Fibroblast of skin of right biceps (primary cell): ENCODE data around the gene SHQ1.
A peak's percentile ranks its signal among the peaks of the same experiment; 100 is the strongest.
"Not testable (repeated sequence)": the region's sequence is repeated elsewhere in the genome, so short reads cannot be mapped to it uniquely, and the experiment has no call there.

Experiments
- DNase-seq: peaks from one replicate; pipeline ENCODE4 v3.0.0-alpha.2; 2013

SHQ1 gene

DNA sequence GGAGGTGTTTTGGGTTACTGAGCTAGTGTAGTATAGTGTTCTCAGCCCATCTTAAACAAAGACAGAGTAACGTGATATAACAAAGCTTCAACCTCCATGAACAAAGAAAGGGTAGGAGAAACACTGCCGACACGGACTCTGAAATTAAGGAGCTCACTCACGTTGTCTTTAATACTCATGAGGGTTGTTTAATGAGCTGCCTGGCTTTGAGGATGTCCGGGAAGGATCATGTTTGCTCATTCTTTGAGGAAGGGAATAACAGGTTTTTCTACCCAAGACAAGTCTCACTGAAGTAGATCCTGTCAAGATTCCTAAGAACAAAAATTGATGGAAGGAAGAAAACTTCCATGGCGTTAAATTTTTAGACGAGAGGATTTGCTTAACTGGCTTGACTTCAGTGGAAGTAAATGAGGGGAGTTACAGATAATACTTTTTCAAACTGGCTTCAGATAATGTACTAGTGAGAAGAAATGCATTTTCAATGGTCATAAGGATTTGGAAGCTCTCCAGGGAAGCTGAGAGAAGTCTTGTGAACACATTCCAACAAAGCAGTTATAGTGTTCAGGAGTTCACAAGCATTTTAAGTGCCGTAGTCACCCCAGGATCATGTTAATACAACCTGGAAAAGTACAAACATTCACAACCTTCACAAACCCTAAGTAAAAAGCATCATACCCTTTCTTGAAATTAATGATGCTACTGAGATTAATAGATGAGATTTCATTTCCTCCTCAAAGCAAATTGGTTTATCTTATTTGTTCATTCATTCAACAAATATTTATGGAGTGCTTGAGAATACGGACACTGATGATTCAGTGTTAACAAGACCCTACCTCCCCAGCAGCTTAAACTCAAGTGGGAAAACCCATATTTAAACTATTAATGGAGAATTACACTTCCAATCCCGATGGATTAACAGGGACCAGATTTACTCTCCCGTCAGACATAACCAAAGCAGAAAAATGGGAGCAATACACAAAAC, 101.5 kb downstream of the SHQ1 start:
- peak; percentile 68 for DNase-seq

DNA sequence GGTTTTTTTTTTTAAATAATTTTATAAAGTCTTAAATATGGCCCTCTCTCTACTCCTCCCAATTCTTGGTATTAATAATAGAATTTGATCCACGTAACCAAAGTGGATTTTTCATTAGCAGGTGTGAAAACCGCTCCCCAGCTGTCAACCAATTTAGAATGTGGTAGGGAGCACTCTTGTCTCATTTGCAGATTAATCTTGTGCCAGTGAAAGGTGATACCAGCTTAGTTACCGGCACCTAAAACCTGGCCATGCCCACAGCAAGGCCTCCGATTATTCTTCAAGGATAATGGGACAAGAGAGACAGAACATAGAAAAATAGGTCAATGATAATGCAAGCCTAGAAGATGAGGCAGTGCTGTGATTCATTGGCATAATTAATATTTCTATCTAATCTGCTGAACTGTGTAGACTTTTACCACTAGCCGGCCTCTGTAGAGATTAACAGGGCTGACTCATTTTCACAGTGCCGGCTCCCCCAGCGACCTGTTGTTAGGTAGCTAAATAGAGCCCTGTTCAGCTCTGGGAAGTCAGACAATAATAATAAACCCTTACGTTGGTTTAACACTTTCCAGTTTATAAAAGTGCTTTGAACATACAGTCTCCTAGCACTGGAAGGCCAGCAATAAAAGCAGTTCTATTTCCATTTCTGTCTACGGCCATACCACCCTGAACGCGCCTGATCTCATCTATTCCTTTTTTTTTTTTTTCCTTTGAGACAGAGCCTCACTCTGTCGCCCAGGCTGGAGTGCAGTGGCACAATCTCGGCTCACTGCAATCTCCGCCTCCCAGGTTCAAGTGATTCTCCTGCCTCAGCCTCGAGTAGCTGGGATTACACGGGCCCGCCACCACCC, 102.9 kb downstream of the SHQ1 start:
- DNase-seq, result peak; percentile 27

DNA sequence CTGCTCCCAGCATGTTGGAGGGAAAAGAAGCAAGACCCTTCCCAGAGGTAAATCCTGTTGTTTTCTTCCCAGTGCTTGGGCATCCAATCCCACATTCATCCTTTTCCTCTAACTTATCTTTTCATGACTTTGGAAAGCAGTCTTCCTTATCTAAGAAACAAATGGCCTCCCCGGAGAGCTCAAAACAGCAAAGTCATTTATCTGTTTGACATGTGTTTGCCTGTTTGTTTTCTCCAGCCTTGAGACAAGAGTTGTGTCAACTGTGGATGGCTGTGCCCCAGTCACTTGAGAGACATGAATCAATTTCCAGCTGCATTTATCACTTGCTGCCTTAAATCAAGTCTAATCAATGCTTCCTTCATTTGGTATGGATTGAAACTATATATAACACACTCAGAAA, 103.9 kb downstream of the SHQ1 start:
- DNase-seq, result no peak

DNA sequence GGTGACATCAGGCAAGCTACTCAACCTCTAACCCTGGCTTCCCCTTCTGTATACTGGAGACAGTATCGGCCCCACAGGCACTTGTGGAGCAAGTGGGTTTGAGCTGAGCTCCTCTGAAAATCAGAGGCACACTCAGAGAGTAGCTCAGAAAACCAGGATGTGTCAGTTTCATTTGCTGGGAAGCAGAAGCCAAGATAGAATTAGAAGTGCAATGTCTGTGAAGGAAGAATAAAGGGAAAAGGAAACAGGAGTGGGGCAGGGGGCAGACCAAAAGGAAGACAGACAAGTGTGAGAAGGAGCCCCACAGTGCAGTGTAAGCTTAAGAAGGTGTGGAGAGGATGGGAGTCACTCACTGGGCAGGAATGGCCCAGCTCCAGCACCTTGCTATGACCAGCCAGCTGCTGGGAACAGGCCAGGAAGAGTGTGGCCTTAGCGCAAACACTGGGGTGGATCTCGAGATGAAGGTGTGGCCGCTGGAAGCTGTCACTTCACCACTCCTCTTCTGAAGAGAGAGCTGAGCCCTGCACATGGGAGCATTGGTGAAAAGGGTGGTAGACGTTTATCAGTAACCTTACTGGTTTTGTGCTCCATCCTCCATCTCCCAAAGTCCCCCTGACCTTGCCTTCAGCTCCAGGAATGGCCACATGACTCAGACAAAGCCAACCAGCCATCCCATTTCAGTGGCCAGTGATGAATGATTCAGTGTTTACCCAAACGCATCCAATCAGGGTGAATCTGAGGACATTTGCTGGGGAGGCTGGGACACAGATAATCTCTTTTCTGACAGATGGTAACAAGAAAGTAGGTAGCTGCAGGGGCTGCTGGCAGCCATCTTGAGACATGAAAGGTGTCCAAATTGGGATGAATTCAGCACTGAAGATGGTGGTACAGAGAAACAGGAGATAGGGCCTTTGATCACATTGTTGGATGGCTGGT, 108.4 kb downstream of the SHQ1 start:
- DNase-seq, result peak; percentile 30

DNA sequence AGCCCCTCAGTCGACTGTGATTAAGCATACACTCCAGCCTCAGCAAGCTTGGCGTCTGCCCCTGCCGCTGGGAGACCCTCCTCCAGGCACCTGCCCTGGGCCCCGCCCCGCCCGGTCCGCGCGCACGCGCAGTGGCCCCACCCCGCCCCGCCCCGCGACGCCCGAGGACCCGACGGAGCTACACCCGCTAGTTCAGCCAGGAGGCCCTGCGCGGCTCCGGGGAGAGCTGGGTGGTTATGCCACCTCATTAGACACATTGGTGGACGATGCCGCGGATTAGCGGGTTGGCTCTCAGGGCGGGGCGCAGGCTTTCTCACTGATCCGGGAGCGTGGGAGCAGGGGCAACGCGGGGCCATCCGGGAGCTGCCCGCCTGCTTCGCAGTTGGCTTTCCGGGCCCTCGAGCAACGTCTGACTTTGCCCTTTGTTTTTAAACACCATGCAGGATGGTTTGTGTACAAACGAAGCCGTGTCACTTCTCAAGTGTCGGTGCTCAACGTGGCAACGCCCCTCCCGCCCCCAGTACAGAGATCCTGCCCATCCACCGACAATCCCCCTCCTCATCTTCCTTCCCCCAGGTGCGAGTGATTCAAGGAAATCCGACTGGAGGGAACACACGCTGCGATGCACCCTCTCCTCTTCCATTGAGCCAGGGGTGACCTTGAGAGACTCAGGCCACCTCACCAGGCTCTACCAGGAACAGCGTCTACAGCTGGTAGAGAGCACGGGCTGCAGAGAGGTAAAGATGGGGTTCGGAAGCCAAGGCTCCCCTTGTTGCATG, 109.3 kb downstream of the SHQ1 start:
- DNase-seq, result no peak

DNA sequence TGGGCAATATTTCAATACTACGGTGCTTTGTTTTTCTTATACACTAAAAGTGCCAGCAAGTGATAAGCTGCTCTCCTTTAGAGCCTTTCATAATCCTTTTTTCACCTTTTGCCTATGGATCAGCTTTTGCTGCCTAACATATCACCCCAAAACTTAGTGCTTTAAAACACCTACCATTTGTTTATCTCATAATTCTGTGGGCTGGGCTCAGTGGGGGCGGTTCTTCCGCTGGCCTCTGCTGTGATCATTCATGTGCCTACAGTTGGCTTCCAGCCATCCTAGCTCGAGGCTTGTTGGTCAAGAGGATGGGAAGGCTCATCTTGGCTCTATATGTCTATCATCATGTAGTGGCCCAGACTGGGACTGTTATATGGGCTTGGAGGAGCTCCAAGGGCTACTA, 113.2 kb downstream of the SHQ1 start:
- not testable (repeated sequence) for DNase-seq

DNA sequence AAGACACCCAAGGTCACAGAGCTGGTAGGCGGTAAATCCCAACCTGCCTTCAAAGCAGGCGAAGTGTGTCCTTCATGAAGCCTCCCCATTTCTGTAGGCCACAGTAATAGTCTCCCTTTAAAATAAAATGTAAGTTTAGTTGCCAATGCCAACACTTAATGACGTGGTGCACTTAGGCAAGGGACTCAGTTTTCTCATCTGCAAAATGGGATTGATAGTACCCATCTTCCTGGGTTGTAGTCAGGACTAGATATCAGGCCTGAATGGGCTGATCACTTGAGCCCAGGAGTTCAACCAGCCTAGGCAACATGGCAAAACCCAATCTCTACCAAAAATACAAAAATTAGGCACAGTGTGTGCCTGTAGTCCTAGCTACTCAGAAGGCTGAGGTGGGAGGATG, 114.6 kb downstream of the SHQ1 start:
- DNase-seq, result no peak

DNA sequence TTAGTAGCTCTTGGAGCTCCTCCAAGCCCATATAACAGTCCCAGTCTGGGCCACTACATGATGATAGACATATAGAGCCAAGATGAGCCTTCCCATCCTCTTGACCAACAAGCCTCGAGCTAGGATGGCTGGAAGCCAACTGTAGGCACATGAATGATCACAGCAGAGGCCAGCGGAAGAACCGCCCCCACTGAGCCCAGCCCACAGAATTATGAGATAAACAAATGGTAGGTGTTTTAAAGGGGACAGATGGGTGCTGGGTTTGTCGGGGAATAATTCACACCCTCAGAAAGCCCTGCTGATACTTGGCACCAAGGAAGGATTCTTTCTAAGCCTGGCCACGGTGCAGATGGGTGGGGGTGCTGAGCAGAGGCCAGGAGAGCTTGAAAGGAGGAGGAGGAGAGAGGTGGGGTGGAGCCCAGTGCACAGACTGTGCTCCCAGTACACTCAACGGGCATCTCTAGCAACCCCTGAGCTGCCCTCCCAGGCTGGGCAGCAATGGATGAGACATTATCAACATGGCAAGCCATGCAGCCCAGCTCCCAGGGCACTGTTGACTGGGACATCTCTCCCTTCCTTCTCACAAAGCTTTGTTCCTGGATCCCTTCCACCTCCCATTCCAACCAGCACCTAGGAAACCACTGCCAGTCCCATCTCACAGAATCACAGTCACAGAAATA, 115.4 kb downstream of the SHQ1 start:
- DNase-seq, result not testable (repeated sequence)

DNA sequence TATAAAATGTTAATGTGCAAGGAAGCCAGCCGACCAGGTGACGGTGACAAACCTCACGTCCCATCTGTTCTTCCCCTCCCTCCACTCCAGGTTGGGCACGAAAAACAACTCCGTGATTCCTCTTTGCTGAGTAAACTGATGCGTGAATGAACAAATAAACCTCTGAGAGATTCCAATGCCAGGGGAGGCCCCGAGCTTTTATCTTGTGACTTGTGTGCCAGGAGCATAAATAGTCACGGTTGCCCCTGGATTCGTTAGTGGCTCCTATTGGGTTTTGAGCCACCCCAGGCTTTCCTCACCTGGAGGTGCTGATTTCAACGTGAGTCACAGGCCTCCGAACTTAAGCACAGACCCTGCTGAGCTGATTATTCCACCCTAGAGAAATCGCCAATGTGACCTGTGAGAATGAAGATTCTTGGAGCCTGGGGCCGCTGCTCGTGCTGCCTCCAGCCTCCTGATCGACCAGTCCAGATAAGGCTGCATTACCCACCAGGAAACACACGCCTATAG, 119.2 kb downstream of the SHQ1 start:
- DNase-seq, result no peak

DNA sequence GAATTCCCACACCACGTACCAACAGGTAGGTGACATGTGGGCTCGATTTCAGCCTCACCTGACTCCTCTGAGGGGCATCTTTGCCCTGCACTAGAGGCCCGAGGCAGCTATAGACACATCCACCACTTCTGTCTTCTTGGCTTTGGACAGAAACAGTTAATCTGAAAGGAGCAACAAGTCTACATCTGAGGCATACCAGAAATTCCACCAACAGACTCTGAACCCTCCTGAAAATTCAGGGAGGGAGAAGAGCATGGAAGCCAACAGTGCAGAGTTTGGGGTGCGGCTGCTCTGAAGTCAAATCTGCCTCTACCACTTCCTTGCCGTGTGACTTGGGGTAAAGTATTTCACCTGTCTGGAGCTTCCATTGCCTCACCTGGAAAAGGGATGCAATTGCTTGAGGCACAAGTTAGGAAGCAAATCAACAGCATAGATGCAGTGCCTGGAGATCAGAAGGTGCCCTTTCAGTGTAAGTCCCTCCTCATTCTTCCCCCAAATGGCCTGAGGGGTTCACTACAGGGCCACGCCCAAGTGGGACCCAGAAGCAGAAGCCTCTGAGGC, 119.8 kb downstream of the SHQ1 start:
- DNase-seq, result no peak

DNA sequence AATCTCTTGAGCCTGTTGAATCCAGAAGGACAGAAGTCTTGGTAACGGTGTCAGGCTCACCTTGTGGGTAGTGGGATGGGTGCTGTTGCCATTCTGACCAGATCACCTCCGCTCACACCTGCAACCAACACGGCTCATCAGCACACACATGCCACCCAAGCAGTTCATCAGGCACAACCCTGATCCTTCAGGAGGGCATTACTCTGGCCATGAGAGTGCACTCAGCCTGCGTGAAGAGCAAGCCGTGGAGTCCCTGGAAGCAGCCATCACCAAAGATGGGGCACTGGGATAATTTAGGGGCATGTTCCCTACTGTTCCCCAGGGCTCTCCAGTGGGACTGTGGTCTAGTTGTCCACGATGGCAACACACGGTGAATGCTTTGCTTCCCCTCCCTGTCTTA, 120.5 kb downstream of the SHQ1 start:
- no peak for DNase-seq

DNA sequence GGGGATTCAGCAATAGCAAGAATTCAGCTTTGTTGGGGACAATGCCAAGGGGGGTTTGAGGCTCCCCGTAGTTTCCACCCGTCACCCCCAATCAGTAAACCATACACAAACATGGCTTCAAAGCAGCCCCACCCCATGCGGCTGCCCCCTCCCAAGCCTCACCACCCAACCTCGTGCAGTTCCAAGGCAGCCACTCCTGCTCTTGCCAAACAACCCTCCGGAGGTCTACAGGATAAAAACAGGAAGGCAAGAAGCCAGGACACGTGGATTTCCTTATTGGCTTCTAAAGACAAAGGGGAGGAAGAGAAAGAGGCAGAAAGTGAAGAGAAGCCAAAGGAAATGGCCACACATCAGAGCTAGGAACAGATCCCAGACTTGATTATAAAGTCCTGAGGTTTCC, 121.1 kb downstream of the SHQ1 start:
- no peak for DNase-seq

DNA sequence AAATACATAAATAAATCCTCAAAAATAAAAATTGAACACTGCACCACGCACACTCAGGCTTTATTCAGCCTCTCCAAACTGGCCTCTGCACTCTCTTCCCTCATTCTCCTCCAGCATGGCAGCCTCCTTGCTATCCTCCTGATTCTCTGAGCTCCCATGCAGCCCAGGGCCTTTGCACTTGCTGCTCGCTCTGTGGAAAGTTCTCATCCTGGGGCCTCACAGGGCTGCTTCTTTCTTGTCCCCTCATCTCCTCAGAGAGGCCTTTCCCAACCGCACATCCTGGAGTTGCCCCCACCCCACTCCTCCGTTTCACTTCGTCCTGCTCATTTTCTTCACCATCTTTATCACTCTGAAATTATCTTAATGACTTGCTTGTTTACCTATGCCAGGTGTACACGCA, 123.0 kb downstream of the SHQ1 start:
- no peak for DNase-seq

DNA sequence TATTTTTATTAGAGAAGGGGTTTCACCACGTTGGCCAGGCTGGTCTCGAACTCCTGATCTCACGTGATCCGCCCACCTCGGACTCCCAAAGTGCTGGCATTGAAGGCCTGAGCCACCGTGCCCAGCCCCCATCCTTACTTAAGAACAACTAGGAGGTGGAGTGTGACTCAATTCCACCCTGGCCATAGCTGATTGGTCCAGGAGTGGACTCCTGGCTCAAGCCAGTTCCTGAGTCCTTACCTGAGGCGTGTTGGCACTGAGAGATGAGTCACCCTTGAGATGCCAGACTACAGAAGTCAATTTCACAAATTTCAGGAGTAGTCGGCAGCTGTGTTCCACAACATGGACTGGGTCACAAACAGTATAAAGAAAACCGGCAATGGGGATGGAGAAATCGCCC, 124.2 kb downstream of the SHQ1 start:
- DNase-seq, result no peak

DNA sequence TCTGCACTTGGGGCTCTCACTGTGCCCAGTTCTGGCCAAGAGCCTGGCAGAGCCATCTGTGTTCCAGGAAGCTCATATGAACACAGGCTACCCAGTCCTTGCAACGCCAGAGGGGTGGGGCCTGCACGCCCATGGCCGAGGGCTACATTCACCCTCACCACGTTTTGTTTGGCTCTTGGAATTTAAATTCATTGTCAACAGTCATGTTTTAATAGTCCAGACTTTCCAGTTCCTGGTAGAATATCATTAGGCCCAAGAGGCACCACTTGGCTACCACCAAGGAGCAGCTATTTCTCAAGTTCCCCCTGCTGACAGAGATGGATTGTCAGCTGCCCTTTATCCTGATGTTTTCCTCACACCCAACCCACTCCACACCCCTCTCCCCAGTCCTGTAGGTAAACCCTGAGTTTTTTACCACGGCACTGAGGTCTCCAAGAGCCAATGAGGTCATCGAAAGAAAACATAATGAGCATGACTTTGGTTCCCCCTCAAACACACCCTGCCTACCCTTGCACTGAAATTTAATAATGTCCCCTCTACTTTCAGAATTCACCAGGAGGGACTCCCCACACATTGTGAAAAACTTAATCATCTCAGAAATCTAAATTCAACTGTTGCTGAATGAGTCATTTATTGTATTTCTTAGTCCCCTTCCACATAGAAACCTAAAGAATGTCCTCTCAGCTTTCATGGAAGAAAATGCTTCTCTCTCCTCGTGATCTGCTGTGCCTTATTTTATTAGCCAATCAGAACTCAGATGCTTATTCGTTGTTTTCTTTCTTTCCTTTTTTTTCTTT, 125.1 kb downstream of the SHQ1 start:
- peak; percentile 85 for DNase-seq

DNA sequence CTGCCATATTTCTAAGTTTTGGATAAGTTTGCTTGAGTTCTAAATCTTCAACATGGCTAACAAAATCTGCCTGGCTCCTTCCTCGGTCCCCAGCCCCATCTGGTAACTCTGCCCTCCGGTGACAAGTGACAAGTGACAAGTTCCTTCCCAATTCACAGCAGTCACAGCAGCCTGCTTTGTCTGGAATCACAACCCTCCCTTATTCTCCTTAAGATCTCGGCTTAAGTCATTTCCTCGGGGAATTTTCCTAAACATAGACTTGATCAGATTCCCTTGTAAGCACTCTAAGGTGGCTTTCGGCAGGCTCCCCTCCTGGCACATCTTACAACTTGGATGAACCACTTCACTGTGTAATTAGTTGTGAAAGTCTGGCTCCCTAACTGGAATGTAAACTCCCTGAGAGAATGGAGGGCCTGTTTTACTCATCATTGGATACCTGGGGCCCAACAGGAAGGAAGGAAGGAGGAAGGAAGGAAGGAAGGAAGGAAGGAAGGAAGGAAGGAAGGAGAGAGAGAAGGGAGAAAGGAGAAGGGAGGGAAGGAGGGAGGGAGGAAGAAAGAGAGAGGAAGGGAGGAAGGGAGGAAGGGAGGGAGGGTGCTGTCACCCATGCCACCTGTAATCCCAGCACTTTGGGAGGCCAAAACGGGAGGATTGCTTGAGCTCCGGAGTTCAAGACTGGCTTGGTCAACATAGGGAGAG, 126.4 kb downstream of the SHQ1 start:
- DNase-seq, result no peak

DNA sequence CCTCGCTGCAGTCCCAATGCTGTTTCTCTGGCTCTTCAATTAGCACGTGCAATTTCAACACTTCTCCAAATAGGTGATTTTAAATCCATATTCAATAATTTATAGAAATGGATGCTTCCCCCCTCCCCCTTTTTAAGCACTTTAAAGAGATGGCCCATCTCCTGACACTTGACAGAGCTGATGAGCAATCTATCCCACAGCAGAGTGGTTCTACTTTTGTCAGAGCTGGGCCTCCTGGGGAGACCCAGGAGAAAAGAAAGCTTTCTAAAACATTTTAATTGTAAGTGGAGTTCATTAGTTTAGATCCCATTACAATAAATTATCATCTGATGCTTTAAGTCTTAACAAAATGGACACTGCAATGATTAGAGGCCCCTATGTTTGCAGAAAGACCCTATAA, 127.7 kb downstream of the SHQ1 start:
- DNase-seq, result no peak

DNA sequence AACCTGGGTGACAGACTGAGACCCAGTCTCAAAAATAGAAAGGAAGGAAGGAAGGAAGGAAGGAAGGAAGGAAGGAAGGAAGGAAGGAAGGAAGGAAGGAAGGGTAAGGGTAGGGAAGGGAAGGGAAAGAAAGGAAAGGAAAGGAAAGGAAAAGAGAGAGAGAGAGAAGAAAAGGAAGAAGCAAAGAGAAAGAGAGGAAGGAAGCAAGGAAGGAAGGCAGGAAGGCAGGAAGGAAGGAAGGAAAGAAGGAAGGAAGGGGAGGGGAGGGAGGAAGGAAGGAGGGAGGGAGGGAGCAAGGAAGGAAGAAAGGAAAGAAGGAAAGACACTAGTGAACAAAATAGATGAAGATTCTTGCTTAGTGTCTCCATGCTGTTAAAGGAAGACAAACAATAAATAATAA, 129.1 kb downstream of the SHQ1 start:
- DNase-seq, result no peak

DNA sequence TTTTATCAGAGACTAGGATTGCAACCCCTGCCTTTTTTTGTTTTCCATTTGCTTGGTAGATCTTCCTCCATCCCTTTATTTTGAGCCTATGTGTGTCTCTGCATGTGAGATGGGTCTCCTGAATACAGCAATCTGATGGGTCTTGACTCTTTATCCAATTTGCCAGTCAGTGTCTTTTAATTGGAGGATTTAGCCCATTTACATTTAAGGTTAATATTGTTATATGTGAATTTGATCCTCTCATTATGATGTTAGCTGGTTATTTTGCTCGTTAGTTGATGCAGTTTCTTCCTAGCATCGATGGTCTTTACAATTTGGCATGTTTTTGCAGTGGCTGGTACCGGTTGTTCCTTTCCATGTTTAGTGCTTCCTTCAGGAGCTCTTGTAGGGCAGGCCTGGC, 134.1 kb downstream of the SHQ1 start:
- DNase-seq, result not testable (repeated sequence)
